Measurements from ENCODE around the gene SPINDOC. TPM values are rescaled to one million over a fixed set of nuclear protein-coding genes. Genes with fewer than 3 reads are reported as not detected.

The SPINDOC gene
- polyA plus RNA-seq, 3 donors: 0.10 to 3.3 (median 0.20) TPM

GRCh38 chr11:63871962-63872799 lies 58.9 kb downstream of the SPINDOC start:
- Mint-ChIP-seq H3K4me3 (peak overlapping the region; percentile 28 to 81), H3K27ac (peak overlapping the region; percentile 74 to 96 (median 92))
- whole genome bisulfite sequencing (ENCODE audit: insufficient coverage): 0% methylated on average over 3 of the region's 11 CpGs

DNA sequence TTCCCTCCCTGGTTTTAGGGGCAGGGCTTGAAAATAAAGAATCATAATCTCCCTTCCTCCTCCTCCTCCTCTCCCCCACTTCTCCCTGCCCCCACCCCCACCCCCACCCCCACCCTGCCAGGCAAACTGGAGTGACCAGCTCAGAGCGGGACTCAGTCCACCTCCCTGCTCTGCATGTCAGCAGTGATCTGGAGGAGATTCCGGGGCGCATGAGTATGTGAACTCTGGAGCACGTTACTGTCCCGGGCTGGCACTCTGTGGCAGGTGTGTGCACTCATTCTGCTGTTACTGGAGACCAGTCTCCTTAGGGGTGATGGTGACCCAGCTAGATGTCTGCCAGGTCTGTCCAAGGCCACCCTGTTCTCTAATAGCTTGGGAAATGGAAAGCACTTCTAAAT lies 59.5 kb downstream of the SPINDOC start:
- Histone ChIP-seq H2AFZ (ENCODE audit: insufficient read depth, low read depth, low read length, poor library complexity, severe bottlenecking) (no peak overlapping the region), H3K79me2 (ENCODE audit: insufficient read depth, low read length) (peaks cover 93% of the 10 kb centered on the region), H3K27me3 (ENCODE audit: control insufficient read depth in 2 of 2, insufficient read depth in 2 of 2, low read length in 2 of 2) (no peaks in the 10 kb centered on the region), H3K36me3 (replicated peaks in 1 of 2; ENCODE audit: control insufficient read depth in 1 of 2, insufficient read depth in 2 of 2, low read length in 2 of 2) (peaks cover 15 to 39% of the 10 kb centered on the region in 2 donors), H4K20me1 (ENCODE audit: insufficient read depth, low read length) (peaks cover 98% of the 10 kb centered on the region), H3K9me3 (replicated peaks in 1 of 2; ENCODE audit: control insufficient read depth in 1 of 2, insufficient read depth in 1 of 2, low read length in 2 of 2) (no peaks in the 10 kb centered on the region), H3K4me2 (replicated peaks; ENCODE audit: extremely low read depth, low read length, poor library complexity, severe bottlenecking) (peak overlapping the region; percentile 72), H3K9ac (ENCODE audit: insufficient read depth, low read length, poor library complexity, severe bottlenecking) (no peak overlapping the region), H3K27ac (ENCODE audit: low read depth in 1 of 2, low read length in 2 of 2) (peak overlapping the region; percentile 44 to 67), H3K4me3 (replicated peaks in 1 of 3; ENCODE audit: low read depth in 2 of 3, low read length in 3 of 3) (peak overlapping the region in 1 of 3 experiments; percentile 65), H3K4me1 (ENCODE audit: control insufficient read depth in 1 of 2, insufficient read depth in 2 of 2, low read length in 2 of 2) (peaks cover 67 to 72% of the 10 kb centered on the region in 2 donors)
- Mint-ChIP-seq H3K36me3 (peaks cover 22 to 47% of the 10 kb centered on the region in 2 donors), H3K9me3 (no peaks in the 10 kb centered on the region), H3K27ac (peak overlapping the region in 6 of 7 donors; percentile 11 to 96 (median 90)), H3K27me3 (ENCODE audit: low read depth in 3 of 3) (no peaks in the 10 kb centered on the region), H3K4me1 (peaks cover 67% of the 10 kb centered on the region), H3K4me3 (peak overlapping the region in 1 of 2 donors; percentile 81)
- no peak for DNase-seq
- TF ChIP-seq, protein P1, sequence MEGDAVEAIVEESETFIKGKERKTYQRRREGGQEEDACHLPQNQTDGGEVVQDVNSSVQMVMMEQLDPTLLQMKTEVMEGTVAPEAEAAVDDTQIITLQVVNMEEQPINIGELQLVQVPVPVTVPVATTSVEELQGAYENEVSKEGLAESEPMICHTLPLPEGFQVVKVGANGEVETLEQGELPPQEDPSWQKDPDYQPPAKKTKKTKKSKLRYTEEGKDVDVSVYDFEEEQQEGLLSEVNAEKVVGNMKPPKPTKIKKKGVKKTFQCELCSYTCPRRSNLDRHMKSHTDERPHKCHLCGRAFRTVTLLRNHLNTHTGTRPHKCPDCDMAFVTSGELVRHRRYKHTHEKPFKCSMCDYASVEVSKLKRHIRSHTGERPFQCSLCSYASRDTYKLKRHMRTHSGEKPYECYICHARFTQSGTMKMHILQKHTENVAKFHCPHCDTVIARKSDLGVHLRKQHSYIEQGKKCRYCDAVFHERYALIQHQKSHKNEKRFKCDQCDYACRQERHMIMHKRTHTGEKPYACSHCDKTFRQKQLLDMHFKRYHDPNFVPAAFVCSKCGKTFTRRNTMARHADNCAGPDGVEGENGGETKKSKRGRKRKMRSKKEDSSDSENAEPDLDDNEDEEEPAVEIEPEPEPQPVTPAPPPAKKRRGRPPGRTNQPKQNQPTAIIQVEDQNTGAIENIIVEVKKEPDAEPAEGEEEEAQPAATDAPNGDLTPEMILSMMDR (IDR thresholded peaks at IDR 0.05): no peak
- intact Hi-C loops (cut with micrococcal nuclease): loop anchor here (2.0 to 5.0 kb wide), 3 partner anchors 34 to 70 kb away; partner anchors contain the start of gene MARK2 (in 2 of the 2)
- 100% methylated on average over 3 of the region's 5 CpGs for WGBS (ENCODE audit: insufficient coverage)

More at GRCh38 chr11:63871962-63872799, 58.9 kb downstream of the SPINDOC start:
- H3K27me3 ChIP-seq (ENCODE audit: control insufficient read depth in 2 of 2, insufficient read depth in 2 of 2, low read length in 2 of 2): no peaks in the 10 kb centered on the region
- H3K79me2 ChIP-seq (ENCODE audit: insufficient read depth, low read length): peaks cover 93% of the 10 kb centered on the region
- peak; percentile 96 to 99 (median 98) for DNase-seq
- TF ChIP-seq, protein P1 (IDR thresholded peaks at IDR 0.05): peak; percentile 53
- H2AFZ ChIP-seq (ENCODE audit: insufficient read depth, low read depth, low read length, poor library complexity, severe bottlenecking): no peak overlapping the region
- peaks cover 98% of the 10 kb centered on the region for H4K20me1 ChIP-seq (ENCODE audit: insufficient read depth, low read length)
- H3K27ac ChIP-seq (ENCODE audit: low read depth in 1 of 2, low read length in 2 of 2): peak overlapping the region; percentile 44 to 67
- no peaks in the 10 kb centered on the region for H3K27me3 Mint-ChIP-seq (ENCODE audit: low read depth in 3 of 3)
- H3K36me3 ChIP-seq (replicated peaks in 1 of 2; ENCODE audit: control insufficient read depth in 1 of 2, insufficient read depth in 2 of 2, low read length in 2 of 2): peaks cover 15 to 33% of the 10 kb centered on the region in 2 donors
- H3K4me2 ChIP-seq (replicated peaks; ENCODE audit: extremely low read depth, low read length, poor library complexity, severe bottlenecking): peak overlapping the region; percentile 72
- H3K4me1 Mint-ChIP-seq: peaks cover 73% of the 10 kb centered on the region
- peaks cover 73 to 78% of the 10 kb centered on the region in 2 donors for H3K4me1 ChIP-seq (ENCODE audit: control insufficient read depth in 1 of 2, insufficient read depth in 2 of 2, low read length in 2 of 2)
- H3K4me3 ChIP-seq (replicated peaks in 1 of 3; ENCODE audit: low read depth in 2 of 3, low read length in 3 of 3): peak overlapping the region in 1 of 3 experiments; percentile 65
- H3K9ac ChIP-seq (ENCODE audit: insufficient read depth, low read length, poor library complexity, severe bottlenecking): no peak overlapping the region
- H3K9me3 ChIP-seq (replicated peaks in 1 of 2; ENCODE audit: control insufficient read depth in 1 of 2, insufficient read depth in 1 of 2, low read length in 2 of 2): no peaks in the 10 kb centered on the region
- no peaks in the 10 kb centered on the region for H3K9me3 Mint-ChIP-seq
- intact Hi-C loops (cut with micrococcal nuclease): loop anchor here (2.0 to 5.0 kb wide), 3 partner anchors 33 to 71 kb away; partner anchors contain the start of gene MARK2 (in 2 of the 2)
- peaks cover 26 to 50% of the 10 kb centered on the region in 2 donors for H3K36me3 Mint-ChIP-seq
